ENCODE results near the gene BANK1. TPM values are rescaled to one million over a fixed set of nuclear protein-coding genes. Genes with fewer than 3 reads are reported as not detected.
A peak's percentile ranks its signal among the peaks of the same experiment; 100 is the strongest.

Gene BANK1
- polyA plus RNA-seq, 1 experiment, result 0.40 TPM

DNA sequence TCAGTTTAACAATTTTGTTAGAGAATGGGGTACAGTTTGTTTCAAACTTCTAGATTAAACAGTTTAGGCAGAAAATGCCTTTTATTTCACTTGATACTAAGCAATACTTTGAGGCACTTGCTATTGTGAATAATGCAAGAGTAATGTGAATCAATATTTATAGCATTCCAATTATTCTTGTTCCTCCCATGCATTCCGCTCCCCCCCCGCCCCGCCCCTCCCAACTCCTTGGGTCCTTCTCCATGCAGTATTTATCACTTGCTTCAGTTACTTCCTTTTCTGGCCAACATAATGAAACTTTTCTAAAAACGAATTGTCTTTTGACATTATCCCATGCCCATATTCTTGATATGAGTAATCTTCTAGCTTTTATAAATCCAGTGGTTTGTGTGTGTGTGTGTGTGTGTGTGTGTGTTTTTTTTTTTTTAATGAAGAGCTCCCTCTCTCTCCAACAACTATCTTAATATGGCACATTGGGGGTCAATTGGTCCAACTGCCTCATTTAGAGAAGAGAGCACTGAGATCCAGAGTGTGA, 1.6 kb downstream of the BANK1 start:
- DNase-seq (ENCODE audit: low read depth), result peak; percentile 1
- H3K27me3 ChIP-seq (ENCODE audit: control insufficient read depth, insufficient read depth, low read length), result no peaks in the 10 kb centered on the region
- TF ChIP-seq, protein P1, sequence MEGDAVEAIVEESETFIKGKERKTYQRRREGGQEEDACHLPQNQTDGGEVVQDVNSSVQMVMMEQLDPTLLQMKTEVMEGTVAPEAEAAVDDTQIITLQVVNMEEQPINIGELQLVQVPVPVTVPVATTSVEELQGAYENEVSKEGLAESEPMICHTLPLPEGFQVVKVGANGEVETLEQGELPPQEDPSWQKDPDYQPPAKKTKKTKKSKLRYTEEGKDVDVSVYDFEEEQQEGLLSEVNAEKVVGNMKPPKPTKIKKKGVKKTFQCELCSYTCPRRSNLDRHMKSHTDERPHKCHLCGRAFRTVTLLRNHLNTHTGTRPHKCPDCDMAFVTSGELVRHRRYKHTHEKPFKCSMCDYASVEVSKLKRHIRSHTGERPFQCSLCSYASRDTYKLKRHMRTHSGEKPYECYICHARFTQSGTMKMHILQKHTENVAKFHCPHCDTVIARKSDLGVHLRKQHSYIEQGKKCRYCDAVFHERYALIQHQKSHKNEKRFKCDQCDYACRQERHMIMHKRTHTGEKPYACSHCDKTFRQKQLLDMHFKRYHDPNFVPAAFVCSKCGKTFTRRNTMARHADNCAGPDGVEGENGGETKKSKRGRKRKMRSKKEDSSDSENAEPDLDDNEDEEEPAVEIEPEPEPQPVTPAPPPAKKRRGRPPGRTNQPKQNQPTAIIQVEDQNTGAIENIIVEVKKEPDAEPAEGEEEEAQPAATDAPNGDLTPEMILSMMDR (IDR thresholded peaks at IDR 0.05; ENCODE audit: insufficient read depth, low read depth, low read length), result no peak
- ChIA-PET POLR2A (no interaction called here), CTCF (no interaction called here)
- no peak overlapping the region for H3K4me3 ChIP-seq (ENCODE audit: low read depth, low read length)
- no peaks in the 10 kb centered on the region for H3K36me3 ChIP-seq (ENCODE audit: control insufficient read depth, insufficient read depth, low read length)

DNA sequence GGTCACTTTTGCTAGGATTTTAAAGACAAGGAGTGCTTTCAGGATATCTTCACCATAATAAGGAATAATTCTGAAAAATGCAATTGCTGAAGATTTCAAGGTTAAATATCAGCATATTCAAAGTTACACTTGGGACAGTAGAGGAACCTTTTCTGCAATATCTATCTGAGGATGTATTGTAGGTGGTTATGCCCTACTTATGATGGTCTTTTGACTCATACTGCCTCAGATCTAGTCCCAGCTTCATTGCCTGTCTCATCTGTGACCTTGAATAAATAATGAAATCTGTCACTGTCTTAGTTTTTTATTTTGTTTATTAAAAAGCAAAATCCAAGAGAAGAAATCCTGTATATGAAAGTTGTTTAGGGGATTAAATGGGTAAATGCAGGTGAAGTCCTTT, 2.9 kb downstream of the BANK1 start:
- Histone ChIP-seq H3K4me3 (ENCODE audit: low read depth, low read length) (no peak overlapping the region), H3K27me3 (ENCODE audit: control insufficient read depth, insufficient read depth, low read length) (no peaks in the 10 kb centered on the region), H3K36me3 (ENCODE audit: control insufficient read depth, insufficient read depth, low read length) (no peaks in the 10 kb centered on the region)
- CTCF ChIA-PET, result interaction anchor here (0.6 to 1.2 kb wide), 3 partner anchors 16 to 808 kb away, joined by 3 to 4 read pairs (median 3); no protein-coding TSS in a partner anchor
- TF ChIP-seq, protein P1 (IDR thresholded peaks at IDR 0.05; ENCODE audit: insufficient read depth, low read depth, low read length), result no peak
- no peak for DNase-seq (ENCODE audit: low read depth)
- POLR2A ChIA-PET, result no interaction called here

DNA sequence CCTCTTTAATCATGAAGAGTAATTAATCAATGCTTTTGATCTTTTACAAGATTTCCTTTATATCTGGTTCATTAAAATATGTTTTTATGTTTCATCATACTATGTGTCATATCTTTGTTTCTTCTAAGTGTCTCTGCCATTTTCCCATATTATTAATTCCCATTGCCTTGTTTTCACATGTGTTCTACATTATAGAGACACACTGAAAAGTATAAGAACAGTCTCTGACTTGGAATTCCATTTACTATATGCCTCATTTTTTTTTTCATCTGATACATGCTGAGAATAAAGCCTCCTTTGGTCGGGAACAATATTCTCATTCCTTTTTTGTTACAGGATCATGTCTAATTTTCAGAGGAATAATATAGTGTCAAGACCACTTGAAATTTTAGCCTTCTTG, 4.3 kb downstream of the BANK1 start:
- Histone ChIP-seq H3K27me3 (ENCODE audit: control insufficient read depth, insufficient read depth, low read length) (no peaks in the 10 kb centered on the region), H3K36me3 (ENCODE audit: control insufficient read depth, insufficient read depth, low read length) (no peaks in the 10 kb centered on the region), H3K4me3 (ENCODE audit: low read depth, low read length) (no peak overlapping the region)
- POLR2A ChIA-PET, result no interaction called here
- DNase-seq (ENCODE audit: low read depth), result no peak
- TF ChIP-seq, protein P1 (IDR thresholded peaks at IDR 0.05; ENCODE audit: insufficient read depth, low read depth, low read length), result no peak
- CTCF ChIA-PET, result no interaction called here

DNA sequence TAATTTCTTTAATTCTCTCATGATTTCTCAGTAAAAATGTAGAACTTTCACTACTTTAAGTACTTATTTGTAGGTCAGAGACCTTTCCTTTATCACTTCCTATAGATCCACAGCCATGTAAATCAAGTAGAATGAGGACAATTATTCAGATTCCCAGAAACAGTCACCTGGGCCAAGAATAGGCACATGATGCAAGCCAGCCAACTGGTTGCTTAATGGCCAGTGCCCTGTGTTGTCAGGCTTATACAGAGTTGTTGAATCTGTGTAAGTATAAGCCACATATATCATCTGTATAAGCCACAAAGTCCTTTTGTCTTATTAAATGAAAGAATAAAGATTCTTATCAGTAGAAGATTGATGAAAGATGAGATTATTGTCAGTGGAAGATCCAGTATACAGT, 5.2 kb downstream of the BANK1 start:
- no peaks in the 10 kb centered on the region for H3K36me3 ChIP-seq (ENCODE audit: control insufficient read depth, insufficient read depth, low read length)
- no peak for DNase-seq (ENCODE audit: low read depth)
- TF ChIP-seq, protein P1 (IDR thresholded peaks at IDR 0.05; ENCODE audit: insufficient read depth, low read depth, low read length), result no peak
- CTCF ChIA-PET, result no interaction called here
- POLR2A ChIA-PET, result no interaction called here
- no peak overlapping the region for H3K4me3 ChIP-seq (ENCODE audit: low read depth, low read length)
- H3K27me3 ChIP-seq (ENCODE audit: control insufficient read depth, insufficient read depth, low read length), result no peaks in the 10 kb centered on the region

DNA sequence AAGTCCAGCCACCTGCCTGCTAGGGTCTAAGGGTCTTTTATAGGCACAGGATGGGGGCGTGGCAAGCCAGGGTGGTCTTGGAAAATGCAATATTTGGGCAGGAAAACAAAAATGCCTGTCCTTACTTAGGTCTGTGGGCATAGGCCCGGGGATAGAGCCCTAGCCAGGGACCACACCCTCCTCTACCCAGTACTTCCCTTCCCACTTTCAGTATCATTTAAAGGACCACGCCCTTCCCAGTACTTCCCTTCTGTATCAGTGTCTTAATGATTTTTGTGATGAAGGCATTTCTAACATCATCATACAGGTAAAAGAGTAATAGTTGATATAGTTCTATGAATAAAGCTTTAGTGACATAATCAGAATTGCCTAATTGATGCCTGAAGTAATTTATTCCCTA, 11.4 kb downstream of the BANK1 start:
- no peak overlapping the region for H3K4me3 ChIP-seq (ENCODE audit: low read depth, low read length)
- H3K36me3 ChIP-seq (ENCODE audit: control insufficient read depth, insufficient read depth, low read length), result no peaks in the 10 kb centered on the region
- H3K27me3 ChIP-seq (ENCODE audit: control insufficient read depth, insufficient read depth, low read length), result no peaks in the 10 kb centered on the region
- POLR2A ChIA-PET, result no interaction called here
- CTCF ChIA-PET, result no interaction called here
- no peak for DNase-seq (ENCODE audit: low read depth)
- TF ChIP-seq, protein P1 (IDR thresholded peaks at IDR 0.05; ENCODE audit: insufficient read depth, low read depth, low read length), result no peak
